Measurements from ENCODE around the gene LRRC8E.

GRCh38 chr19:7933828-7934725 lies 45.8 kb downstream of the LRRC8E start:
- no peak for TF ChIP-seq POLR2A (IDR thresholded peaks at IDR 0.05; ENCODE audit: low read depth, low read length)
- no peak for TF ChIP-seq TAF1 (IDR thresholded peaks at IDR 0.05; ENCODE audit: low read depth, low read length)
- no peak for TF ChIP-seq POLR2AphosphoS5 (IDR thresholded peaks at IDR 0.05; ENCODE audit: low read depth, low read length)
- no peak for TF ChIP-seq PAX5 (IDR thresholded peaks at IDR 0.05; ENCODE audit: insufficient read depth, low read length, severe bottlenecking)
- no peak for TF ChIP-seq SPI1 (IDR thresholded peaks at IDR 0.05; ENCODE audit: low read depth, low read length)
